ENCODE results near the gene PPP1R13L.

DNA sequence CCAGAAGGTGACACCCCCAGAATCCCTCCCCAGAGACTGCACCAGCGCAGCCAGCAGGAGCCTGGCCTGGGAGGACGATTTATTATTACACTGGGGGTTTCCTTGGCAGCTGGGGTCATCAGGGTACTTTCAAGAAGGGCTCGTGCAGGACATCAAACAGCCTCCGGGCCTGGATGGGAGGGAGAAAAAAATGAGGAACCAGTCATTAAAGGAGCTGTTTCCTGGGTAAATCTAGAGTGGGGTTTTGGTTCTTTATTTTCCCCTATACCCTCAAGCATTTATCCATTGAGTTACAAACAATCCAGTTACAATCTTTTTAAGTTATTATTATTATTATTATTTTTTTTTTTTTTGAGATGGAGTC, 4.7 kb upstream of the PPP1R13L start:
- TF ChIP-seq, protein P1, sequence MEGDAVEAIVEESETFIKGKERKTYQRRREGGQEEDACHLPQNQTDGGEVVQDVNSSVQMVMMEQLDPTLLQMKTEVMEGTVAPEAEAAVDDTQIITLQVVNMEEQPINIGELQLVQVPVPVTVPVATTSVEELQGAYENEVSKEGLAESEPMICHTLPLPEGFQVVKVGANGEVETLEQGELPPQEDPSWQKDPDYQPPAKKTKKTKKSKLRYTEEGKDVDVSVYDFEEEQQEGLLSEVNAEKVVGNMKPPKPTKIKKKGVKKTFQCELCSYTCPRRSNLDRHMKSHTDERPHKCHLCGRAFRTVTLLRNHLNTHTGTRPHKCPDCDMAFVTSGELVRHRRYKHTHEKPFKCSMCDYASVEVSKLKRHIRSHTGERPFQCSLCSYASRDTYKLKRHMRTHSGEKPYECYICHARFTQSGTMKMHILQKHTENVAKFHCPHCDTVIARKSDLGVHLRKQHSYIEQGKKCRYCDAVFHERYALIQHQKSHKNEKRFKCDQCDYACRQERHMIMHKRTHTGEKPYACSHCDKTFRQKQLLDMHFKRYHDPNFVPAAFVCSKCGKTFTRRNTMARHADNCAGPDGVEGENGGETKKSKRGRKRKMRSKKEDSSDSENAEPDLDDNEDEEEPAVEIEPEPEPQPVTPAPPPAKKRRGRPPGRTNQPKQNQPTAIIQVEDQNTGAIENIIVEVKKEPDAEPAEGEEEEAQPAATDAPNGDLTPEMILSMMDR (IDR thresholded peaks at IDR 0.05; ENCODE audit: low read depth, low read length): no peak
- no peak for TF ChIP-seq EZH2phosphoT487 (IDR thresholded peaks at IDR 0.05; ENCODE audit: low read depth)
